ENCODE data around the gene ASB7.
"Not testable (repeated sequence)": the region's sequence is repeated elsewhere in the genome, so short reads cannot be mapped to it uniquely, and the experiment has no call there.

The ASB7 gene

GRCh38 chr15:100645671-100646070 lies 43.3 kb downstream of the ASB7 start:
- in situ Hi-C loops (cut with MboI; ENCODE audit: low sequenced_read_pairs): loop anchor here (25.0 kb wide), 1 partner anchor 242 kb away; the partner anchor contains the start of gene ALDH1A3

GRCh38 chr15:100648951-100649350 lies 46.6 kb downstream of the ASB7 start:
- in situ Hi-C loops (cut with MboI; ENCODE audit: low sequenced_read_pairs): loop anchor here (25.0 kb wide), 1 partner anchor 238 kb away; the partner anchor contains the start of gene ALDH1A3

- in situ Hi-C loops (cut with MboI; ENCODE audit: low sequenced_read_pairs): no loop called here
These were observed 48.3 kb downstream of the ASB7 start for GRCh38 chr15:100650685-100651084.

DNA sequence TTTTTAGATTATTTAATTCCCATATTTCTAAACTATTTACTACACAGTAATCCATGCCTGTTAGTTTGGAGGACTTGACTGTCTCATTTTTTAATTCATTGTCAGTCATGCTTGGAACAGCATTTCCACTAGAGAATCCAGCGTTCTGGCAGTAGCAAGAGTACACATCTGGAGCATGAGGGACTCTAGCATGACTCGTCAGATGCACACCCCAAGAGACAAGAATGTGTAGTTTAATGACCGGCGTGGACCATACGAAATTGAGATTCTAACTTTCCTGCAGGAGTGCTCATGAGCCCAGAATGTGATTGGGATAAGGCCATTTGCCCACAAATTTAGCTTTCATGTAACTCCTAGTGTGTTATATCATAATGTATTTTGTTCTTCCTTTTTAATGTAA lies 48.9 kb downstream of the ASB7 start:
- in situ Hi-C loops (cut with MboI; ENCODE audit: low sequenced_read_pairs): no loop called here

GRCh38 chr15:100652116-100652515 lies 49.7 kb downstream of the ASB7 start:
- in situ Hi-C loops (cut with MboI; ENCODE audit: low sequenced_read_pairs): no loop called here

GRCh38 chr15:100653608-100654007 lies 51.2 kb downstream of the ASB7 start:
- in situ Hi-C loops (cut with MboI; ENCODE audit: low sequenced_read_pairs): no loop called here

- in situ Hi-C loops (cut with MboI; ENCODE audit: low sequenced_read_pairs): no loop called here
These were observed 56.5 kb downstream of the ASB7 start for GRCh38 chr15:100658895-100659294.

GRCh38 chr15:100661156-100661555 lies 58.8 kb downstream of the ASB7 start:
- in situ Hi-C loops (cut with MboI; ENCODE audit: low sequenced_read_pairs): no loop called here

DNA sequence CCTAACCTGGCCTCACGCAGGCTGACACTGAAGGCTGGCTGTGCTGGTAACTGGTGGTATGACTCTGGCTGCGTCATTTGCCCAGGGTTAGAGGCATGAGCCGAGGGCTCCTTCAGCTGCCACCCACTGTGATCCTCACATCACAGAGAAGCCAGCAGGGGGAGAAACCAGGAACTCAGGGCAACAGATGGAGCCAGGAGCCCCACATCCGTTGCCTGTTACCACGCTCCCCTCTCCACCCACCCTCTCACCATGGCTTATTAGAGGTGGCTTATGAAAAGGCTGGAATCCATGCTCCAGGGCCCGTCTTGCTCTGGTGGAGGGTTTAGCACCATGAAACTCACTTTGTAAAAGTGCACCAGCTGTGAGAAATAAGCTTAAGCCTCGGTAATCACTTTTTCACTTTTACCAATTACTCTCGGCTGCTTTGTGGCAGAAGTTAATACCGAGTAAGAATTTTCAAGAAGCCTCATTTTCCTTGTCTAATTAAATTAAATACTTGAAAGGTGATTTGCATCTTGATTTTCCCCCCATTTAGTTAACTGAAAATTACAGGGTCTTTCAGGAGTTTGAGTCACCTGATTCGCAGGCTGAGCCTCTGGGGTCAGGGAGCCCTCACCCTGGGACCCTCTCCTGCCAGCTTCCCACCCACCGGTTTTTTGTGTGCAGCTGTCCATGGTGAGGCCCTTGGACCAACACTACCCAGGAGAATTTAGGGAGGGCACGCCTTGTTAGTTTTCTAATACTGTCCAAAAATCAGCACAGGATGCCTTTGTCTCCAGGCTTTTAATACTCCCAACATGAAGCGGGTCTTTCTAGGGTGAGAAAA lies 60.9 kb downstream of the ASB7 start:
- in situ Hi-C loops (cut with MboI; ENCODE audit: low sequenced_read_pairs): no loop called here

DNA sequence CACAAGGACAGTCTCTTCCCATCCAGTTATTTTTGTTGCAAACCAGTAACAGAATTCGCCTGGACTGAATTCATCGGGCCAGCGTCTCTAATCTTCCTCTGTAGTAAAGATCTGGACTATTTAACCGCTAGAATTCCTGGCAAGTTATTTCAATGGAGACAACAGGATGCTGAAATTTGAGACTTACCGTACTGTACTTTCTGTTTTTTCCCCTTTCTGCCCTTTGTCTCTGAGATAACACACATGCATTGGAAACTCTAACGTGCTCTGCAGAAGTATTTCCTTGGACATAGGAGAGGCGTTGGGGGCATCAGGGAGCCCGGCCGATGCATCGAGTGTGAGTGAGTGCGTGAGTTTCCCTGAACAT lies 61.5 kb downstream of the ASB7 start:
- in situ Hi-C loops (cut with MboI; ENCODE audit: low sequenced_read_pairs): no loop called here

DNA sequence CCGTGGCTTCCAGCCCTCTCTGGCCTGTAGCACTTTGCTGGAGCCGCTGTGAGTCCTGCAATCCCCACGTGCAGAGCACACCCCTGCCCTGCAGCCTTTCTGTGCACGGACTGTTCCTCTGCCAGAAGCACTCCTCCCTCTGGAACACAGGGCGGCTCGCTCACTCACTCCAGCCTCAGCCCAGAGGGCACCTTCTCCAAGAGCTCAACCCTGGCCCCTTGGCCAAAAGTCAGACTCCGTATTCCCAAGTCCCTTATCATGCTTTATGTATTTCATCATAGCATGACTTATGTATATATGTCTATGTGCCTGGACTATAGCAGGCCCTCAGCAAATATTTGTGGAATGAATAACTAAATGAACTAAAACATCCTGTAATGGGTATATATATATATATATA lies 63.2 kb downstream of the ASB7 start:
- in situ Hi-C loops (cut with MboI; ENCODE audit: low sequenced_read_pairs): no loop called here

GRCh38 chr15:100667405-100668347 lies 65.3 kb downstream of the ASB7 start:
- in situ Hi-C loops (cut with MboI; ENCODE audit: low sequenced_read_pairs): no loop called here

DNA sequence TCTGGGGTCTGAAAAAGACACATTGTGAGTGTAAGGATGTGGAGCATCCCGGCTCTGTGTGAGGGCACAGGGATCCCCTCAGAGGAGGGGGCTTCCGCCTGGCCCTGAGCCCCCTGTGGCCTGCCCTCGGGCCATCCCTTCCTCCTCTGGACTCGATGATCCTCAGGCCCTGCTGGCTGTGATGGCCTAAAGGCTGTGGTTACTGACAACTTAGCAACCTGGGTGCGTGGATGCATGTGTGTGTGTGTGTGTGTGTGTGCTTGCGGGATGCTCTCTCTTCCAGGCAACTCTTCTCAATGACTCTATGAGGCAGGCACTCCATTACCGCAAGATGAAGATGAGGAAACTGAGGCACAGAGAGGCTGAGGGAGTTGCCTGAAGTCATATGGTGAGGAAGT lies 66.0 kb downstream of the ASB7 start:
- in situ Hi-C loops (cut with MboI; ENCODE audit: low sequenced_read_pairs): no loop called here

GRCh38 chr15:100669260-100669659 lies 66.9 kb downstream of the ASB7 start:
- in situ Hi-C loops (cut with MboI; ENCODE audit: low sequenced_read_pairs): no loop called here

- in situ Hi-C loops (cut with MboI; ENCODE audit: low sequenced_read_pairs): no loop called here
These were observed 68.2 kb downstream of the ASB7 start for GRCh38 chr15:100670505-100671021.

GRCh38 chr15:100671124-100671680 lies 68.8 kb downstream of the ASB7 start:
- in situ Hi-C loops (cut with MboI; ENCODE audit: low sequenced_read_pairs): no loop called here

DNA sequence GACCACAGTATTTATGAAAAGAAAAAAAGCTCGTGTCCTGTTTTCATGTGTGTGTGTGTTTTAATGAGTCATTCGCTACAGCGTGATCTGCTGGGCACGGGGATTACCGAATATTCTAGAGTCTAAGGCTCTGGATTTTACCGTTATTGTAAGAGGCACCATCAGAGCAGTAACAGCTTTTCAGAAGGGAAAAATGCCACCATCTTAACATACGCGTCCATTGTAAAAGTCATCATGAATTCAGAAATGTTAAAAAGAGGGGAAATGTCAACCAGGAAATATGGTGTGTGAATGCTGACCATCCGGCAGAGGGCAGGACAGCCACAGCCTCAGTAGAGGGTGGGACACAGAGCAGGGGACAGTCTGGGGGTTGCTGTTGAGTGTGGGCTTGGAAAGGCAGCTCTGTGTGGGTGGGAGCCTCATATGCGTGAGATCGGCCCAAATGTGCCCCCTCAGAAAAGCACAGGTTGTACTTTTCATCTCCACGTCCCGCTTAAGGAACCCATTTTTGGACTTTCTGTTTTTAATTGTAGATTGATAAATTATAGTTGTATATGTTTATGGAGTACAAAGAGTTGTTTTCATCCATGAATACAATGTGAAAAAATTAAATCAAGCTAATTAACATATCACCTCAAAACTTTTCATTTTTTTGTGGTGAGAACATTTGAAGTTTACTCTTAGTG lies 69.6 kb downstream of the ASB7 start:
- in situ Hi-C loops (cut with MboI; ENCODE audit: low sequenced_read_pairs): no loop called here

- in situ Hi-C loops (cut with MboI; ENCODE audit: low sequenced_read_pairs): no loop called here
These were observed 70.6 kb downstream of the ASB7 start for GRCh38 chr15:100672959-100673358.

- in situ Hi-C loops (cut with MboI; ENCODE audit: low sequenced_read_pairs): not testable (repeated sequence)
These were observed 76.8 kb downstream of the ASB7 start for GRCh38 chr15:100679151-100679550.

- in situ Hi-C loops (cut with MboI; ENCODE audit: low sequenced_read_pairs): no loop called here
These were observed 78.3 kb downstream of the ASB7 start for GRCh38 chr15:100680726-100681125.

DNA sequence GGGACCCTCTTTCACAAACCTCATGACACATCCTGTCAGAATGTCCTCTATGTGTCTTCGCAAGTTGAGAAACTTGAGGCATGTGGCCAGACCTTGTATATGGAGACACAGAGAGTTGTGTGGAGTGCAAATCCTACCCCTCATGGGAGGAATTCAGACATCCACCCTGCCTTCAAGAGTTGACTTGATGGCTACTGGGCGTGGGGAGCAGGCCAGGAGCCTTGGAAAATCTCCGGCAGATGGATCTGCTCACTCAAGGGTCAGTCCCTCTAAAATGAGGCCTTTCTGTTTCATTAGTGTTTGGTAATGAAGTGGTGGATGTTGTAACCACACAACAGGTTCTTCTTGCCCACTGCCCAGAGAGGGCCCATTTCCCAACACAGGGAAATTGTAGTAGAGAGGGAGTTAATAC lies 79.0 kb downstream of the ASB7 start:
- in situ Hi-C loops (cut with MboI; ENCODE audit: low sequenced_read_pairs): no loop called here

All from hTERT RPE-1 (cell line).